H1 (cell line): ENCODE measurements around the gene LIN54. TPM values are rescaled to one million over a fixed set of nuclear protein-coding genes. Genes with fewer than 3 reads are reported as not detected.

Experiments used
- CTCF ChIA-PET: fragments of 300-600 bp; sonication (Branson Sonifier 250); formaldehyde crosslinking; loops from one replicate; lab custom pipeline; 2021; ENCODE audit not compliant: partially characterized antibody; lab: Charles Lee
- POLR2A ChIA-PET: fragments of 300-600 bp; sonication (Branson Sonifier 250); formaldehyde crosslinking; loops from one replicate; lab custom pipeline; 2021; ENCODE audit warnings: inconsistent platforms; ENCODE audit not compliant: partially characterized antibody; lab: Charles Lee
- DNase-seq, 2 experiments: peaks; one replicate each; pipeline versions ENCODE4 v3.0.0 to v3.0.0-alpha.2; 2010 to 2022; ENCODE audit warnings: low spot score in 2 of 2, low read depth in 1 of 2, mixed read lengths in 1 of 2
- FAIRE-seq: peaks from 2 replicates; lab custom pipeline; 2011; peaks lifted over from hg19 to GRCh38; lab: Jason Lieb, UNC
- H2AFZ ChIP-seq: 2 replicates; pipeline ENCODE4 v1.8.1; 2012; ENCODE audit warnings: low read length, inconsistent platforms
- H2AK5ac ChIP-seq: 2 replicates; pipeline ENCODE4 v1.6.1; 2013; ENCODE audit warnings: low read depth, low read length
- H2BK120ac ChIP-seq: replicated peaks from 2 replicates; pipeline ENCODE3; 2013; ENCODE audit warnings: low read depth, low read length, inconsistent platforms
- H2BK12ac ChIP-seq: 2 replicates; pipeline ENCODE4 v1.6.1; 2013; ENCODE audit warnings: low read depth, low read length
- H2BK15ac ChIP-seq: 2 replicates; pipeline ENCODE4 v1.6.1; 2013; ENCODE audit warnings: low read length
- H2BK20ac ChIP-seq: 2 replicates; pipeline ENCODE4 v1.6.1; 2013; ENCODE audit warnings: low read length
- H2BK5ac ChIP-seq: 2 replicates; pipeline ENCODE4 v1.6.1; 2013; ENCODE audit warnings: low read depth, low read length
- H3K14ac ChIP-seq: 2 replicates; pipeline ENCODE4 v1.6.1; 2013; ENCODE audit warnings: inconsistent platforms; ENCODE audit not compliant: insufficient read length
- H3K18ac ChIP-seq: 2 replicates; pipeline ENCODE4 v1.6.1; 2013; ENCODE audit warnings: low read length; ENCODE audit errors: extremely low read depth
- H3K23ac ChIP-seq: 2 replicates; pipeline ENCODE4 v1.6.1; 2013; ENCODE audit warnings: inconsistent platforms; ENCODE audit not compliant: insufficient read length
- H3K23me2 ChIP-seq: 2 replicates; pipeline ENCODE4 v1.6.1; 2013; ENCODE audit warnings: low read depth, low read length
- H3K27ac ChIP-seq: 2 replicates; pipeline ENCODE4 v1.6.1; 2011; ENCODE audit warnings: low read depth, low read length, inconsistent platforms
- H3K27me3 ChIP-seq, 4 experiments: replicated peaks in 1 of 4; 1 replicate in 1 of 4; 2 replicates in 3 of 4; pipeline versions ENCODE4 v1.6.1 to v1.8.1; 2011 to 2013; ENCODE audit warnings: low read length in 3 of 4, mild to moderate bottlenecking in 3 of 4, inconsistent platforms in 2 of 4, mixed read lengths in 2 of 4, moderate library complexity in 1 of 4; ENCODE audit not compliant: control insufficient read depth in 3 of 4, insufficient read depth in 3 of 4; ENCODE audit errors: extremely low read depth in 1 of 4
- H3K36me3 ChIP-seq, 4 experiments: 2 replicates each; pipeline versions ENCODE4 v1.6.1 to v1.8.1; 2011 to 2013; ENCODE audit warnings: mild to moderate bottlenecking in 4 of 4, low read length in 3 of 4, moderate library complexity in 2 of 4, control low read depth in 1 of 4, inconsistent platforms in 1 of 4; ENCODE audit not compliant: insufficient read depth in 4 of 4, control insufficient read depth in 2 of 4
- H3K4ac ChIP-seq: replicated peaks from 2 replicates; pipeline ENCODE3; 2013; ENCODE audit warnings: low read length, low read depth, mixed read lengths, inconsistent platforms; ENCODE audit not compliant: insufficient read length
- H3K4me1 ChIP-seq, 4 experiments: replicated peaks in 1 of 4; 1 replicate in 1 of 4; 2 replicates in 3 of 4; pipeline versions ENCODE4 v1.6.1 to v1.8.1; 2011 to 2013; ENCODE audit warnings: low read length in 3 of 4, inconsistent platforms in 2 of 4, mixed read lengths in 1 of 4; ENCODE audit not compliant: insufficient read depth in 4 of 4, control insufficient read depth in 3 of 4
- H3K4me2 ChIP-seq, 2 experiments: 2 replicates each; pipeline versions ENCODE4 v1.6.1 to v1.8.1; 2011 to 2013; ENCODE audit warnings: low read depth in 2 of 2, low read length in 2 of 2, control low read depth in 1 of 2, inconsistent platforms in 1 of 2, mild to moderate bottlenecking in 1 of 2; ENCODE audit not compliant: insufficient read depth in 1 of 2
- H3K4me3 ChIP-seq, 4 experiments: fragments of 200-600, 300-600 bp in 1 of 4; sonication (generic), shearing (Covaris generic), sonication (Bioruptor Twin) in 1 of 4; 2 replicates each; pipeline versions ENCODE4 v1.5.1 to v1.8.1; 2011 to 2016; ENCODE audit warnings: low read length in 4 of 4, low read depth in 3 of 4, control low read depth in 2 of 4, inconsistent platforms in 2 of 4, mild to moderate bottlenecking in 2 of 4, mixed read lengths in 1 of 4, moderate library complexity in 1 of 4; ENCODE audit not compliant: insufficient read depth in 2 of 4; ENCODE audit errors: extremely low read depth in 1 of 4
- H3K56ac ChIP-seq: replicated peaks from 2 replicates; pipeline ENCODE3; 2013; ENCODE audit warnings: low read depth, mild to moderate bottlenecking, mixed read lengths, low read length, inconsistent platforms; ENCODE audit not compliant: insufficient read length
- H3K79me1 ChIP-seq: 2 replicates; pipeline ENCODE4 v1.6.1; 2013; ENCODE audit warnings: low read depth, low read length, control low read depth
- H3K79me2 ChIP-seq, 2 experiments: 2 replicates each; pipeline versions ENCODE4 v1.6.1 to v1.8.1; 2012 to 2013; ENCODE audit warnings: low read length in 2 of 2, mild to moderate bottlenecking in 2 of 2, inconsistent platforms in 1 of 2; ENCODE audit not compliant: insufficient read depth in 2 of 2, control insufficient read depth in 1 of 2
- H3K9ac ChIP-seq, 4 experiments: replicated peaks in 1 of 4; 1 replicate in 1 of 4; 2 replicates in 3 of 4; pipeline versions ENCODE4 v1.6.1 to v1.8.1; 2011 to 2013; ENCODE audit warnings: low read depth in 3 of 4, low read length in 3 of 4, control low read depth in 2 of 4, mild to moderate bottlenecking in 2 of 4, moderate library complexity in 2 of 4, inconsistent platforms in 1 of 4; ENCODE audit errors: extremely low read depth in 1 of 4
- H3K9me3 ChIP-seq, 2 experiments: 2 replicates each; pipeline versions ENCODE4 v1.6.1 to v1.8.1; 2012 to 2013; ENCODE audit warnings: mild to moderate bottlenecking in 2 of 2, moderate library complexity in 2 of 2, control low read depth in 1 of 2, inconsistent platforms in 1 of 2, low read depth in 1 of 2, low read length in 1 of 2, mixed read lengths in 1 of 2; ENCODE audit not compliant: insufficient read depth in 2 of 2
- H4K20me1 ChIP-seq, 2 experiments: replicated peaks in 1 of 2; 2 replicates each; pipeline versions ENCODE3 to v1.8.1; 2011 to 2013; ENCODE audit warnings: inconsistent platforms in 2 of 2, low read length in 2 of 2, mild to moderate bottlenecking in 1 of 2; ENCODE audit not compliant: insufficient read depth in 2 of 2, control insufficient read depth in 1 of 2
- H4K5ac ChIP-seq: 2 replicates; pipeline ENCODE4 v1.6.1; 2013; ENCODE audit warnings: low read length, low read depth, mixed read lengths, inconsistent platforms; ENCODE audit not compliant: insufficient read length
- H4K8ac ChIP-seq: 2 replicates; pipeline ENCODE4 v1.8.0; 2013; ENCODE audit warnings: mild to moderate bottlenecking, moderate library complexity, low read length, inconsistent platforms; ENCODE audit not compliant: insufficient read depth; ENCODE audit errors: extremely low read depth
- H4K91ac ChIP-seq: replicated peaks from 2 replicates; pipeline ENCODE3; 2013; ENCODE audit warnings: low read length, mixed read lengths, inconsistent platforms; ENCODE audit not compliant: insufficient read length
- CREB1 ChIP-seq: IDR thresholded peaks from 2 replicates; pipeline ENCODE4 v1.6.1; 2012; ENCODE audit warnings: inconsistent platforms
- JUN ChIP-seq: IDR thresholded peaks from 2 replicates; pipeline ENCODE4 v1.6.1; 2011; ENCODE audit warnings: low read depth, mild to moderate bottlenecking, improper control_type of control experiment, low read length
- polyA plus RNA-seq, 7 experiments: library from polyadenylated mRNA; depleted of rRNA in 3 of 7; stranded (reverse) in 5 of 7; unstranded in 2 of 7; fragments of >200 nt in 5 of 7; fragments of 200-250 nt in 2 of 7; gene quantifications; 1 replicate in 5 of 7; 2 replicates in 1 of 7; 4 replicates in 1 of 7; pipeline versions ENCODE4 v1.2.1 to v1.2.3, GENCODE V29; 2011 to 2013; ENCODE audit warnings: missing spikeins in 2 of 7, mixed read lengths in 2 of 7
- total RNA-seq: library from RNA; stranded (reverse); fragmentation: NEBNext Ultra II Directional; extraction: Animal tissue kit (Norgen Biotek cat#: 25700); gene quantifications from 2 replicates; pipeline ENCODE4 v1.2.1, GENCODE V29; 2021

LIN54 gene
- total and polyA plus RNA-seq, 2 of the 8 experiments (the other 6 are each of a cell fraction or from before 2014, with no cell fraction given) = 5.7 to 11.1 TPM

DNA sequence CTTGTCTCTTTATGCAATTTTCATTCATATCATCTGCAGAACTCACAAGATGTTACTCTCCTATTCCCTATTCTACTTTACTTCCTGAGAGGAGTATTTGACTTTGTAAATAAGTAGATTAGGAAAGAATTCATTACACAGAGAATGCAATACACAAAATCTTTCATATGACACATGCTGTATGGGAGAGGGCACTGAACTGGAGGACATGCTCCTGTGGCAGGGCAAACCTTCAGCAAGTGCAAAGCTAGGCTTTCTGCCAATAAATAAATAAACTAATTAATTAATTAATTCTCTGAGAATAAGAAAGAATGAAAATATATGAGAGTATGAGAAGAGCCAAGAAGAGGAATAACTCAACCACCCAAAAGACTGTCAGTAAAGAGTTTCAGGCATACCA is 76.2 kb downstream of the LIN54 start:
- Histone ChIP-seq H2BK15ac (no peak overlapping the region), H3K18ac (no peak overlapping the region), H3K14ac (no peak overlapping the region), H2BK20ac (no peak overlapping the region), H2AFZ (no peak overlapping the region), H3K9me3 (no peaks in the 10 kb centered on the region), H3K79me1 (no peaks in the 10 kb centered on the region), H3K56ac (no peak overlapping the region), H4K5ac (no peak overlapping the region), H3K27me3 (no peaks in the 10 kb centered on the region), H3K27ac (no peak overlapping the region), H4K91ac (no peak overlapping the region), H3K23me2 (no peaks in the 10 kb centered on the region), H3K23ac (no peak overlapping the region), H3K79me2 (no peaks in the 10 kb centered on the region), H2BK5ac (no peak overlapping the region), H3K4ac (no peak overlapping the region), H3K4me2 (no peak overlapping the region), H4K20me1 (no peaks in the 10 kb centered on the region), H2AK5ac (no peak overlapping the region), H3K4me3 (no peak overlapping the region), H4K8ac (no peak overlapping the region), H2BK12ac (no peak overlapping the region), H3K9ac (no peak overlapping the region), H2BK120ac (no peak overlapping the region), H3K36me3 (peaks cover 0 to 8% (median 4%) of the 10 kb centered on the region in 4 experiments; a peak in 2 of 8 replicates), H3K4me1 (no peaks in the 10 kb centered on the region)
- ChIA-PET POLR2A (interaction anchor here (1.3 kb wide), 1 partner anchor 28 kb away, joined by 3 read pairs; no protein-coding TSS in a partner anchor), CTCF (interaction anchor here (0.7 kb wide), 1 partner anchor 254 kb away, joined by 3 read pairs; no protein-coding TSS in a partner anchor)
- DNase-seq = no peak
- TF ChIP-seq CREB1 = no peak
- no peak for TF ChIP-seq JUN
- no peak for FAIRE-seq
